ENCODE results near the gene UTP3.

UTP3 gene

DNA sequence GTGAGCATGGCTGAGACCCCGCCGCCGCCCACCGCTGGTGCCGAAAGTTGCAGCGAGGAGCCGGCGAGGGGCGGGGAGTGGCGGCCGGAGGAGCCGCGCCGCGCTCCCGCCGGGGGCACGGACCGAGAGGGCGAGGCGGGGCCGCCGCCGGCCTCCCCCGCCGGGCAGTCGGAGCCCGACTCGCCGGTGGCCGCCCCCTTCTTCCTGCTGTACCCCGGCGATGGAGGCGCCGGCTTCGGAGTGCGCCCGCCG lies 16.5 kb downstream of the UTP3 start:
- peak overlapping the region; percentile 65; the same call in 1 of the 2 replicates for H2AFZ ChIP-seq (ENCODE audit: low read depth, low read length)
- peaks cover 73% of the 10 kb centered on the region for H3K79me2 ChIP-seq (ENCODE audit: insufficient read depth, low read length)
- H3K36me3 ChIP-seq (ENCODE audit: insufficient read depth, low read length) = peaks cover 6% of the 10 kb centered on the region
- H3K27me3 ChIP-seq (ENCODE audit: insufficient read depth, low read length, poor library complexity) = no peaks in the 10 kb centered on the region
- peaks cover 55% of the 10 kb centered on the region for H3K4me1 ChIP-seq (ENCODE audit: insufficient read depth, low read length)
- H4K20me1 ChIP-seq (ENCODE audit: insufficient read depth, low read length) = peaks cover 2% of the 10 kb centered on the region; the same call in 1 of the 2 replicates
- no peak for DNase-seq
- TF ChIP-seq EZH2 (IDR thresholded peaks at IDR 0.05; ENCODE audit: borderline replicate concordance, low read depth, low read length, severe bottlenecking) = no peak
- TF ChIP-seq, protein P1, sequence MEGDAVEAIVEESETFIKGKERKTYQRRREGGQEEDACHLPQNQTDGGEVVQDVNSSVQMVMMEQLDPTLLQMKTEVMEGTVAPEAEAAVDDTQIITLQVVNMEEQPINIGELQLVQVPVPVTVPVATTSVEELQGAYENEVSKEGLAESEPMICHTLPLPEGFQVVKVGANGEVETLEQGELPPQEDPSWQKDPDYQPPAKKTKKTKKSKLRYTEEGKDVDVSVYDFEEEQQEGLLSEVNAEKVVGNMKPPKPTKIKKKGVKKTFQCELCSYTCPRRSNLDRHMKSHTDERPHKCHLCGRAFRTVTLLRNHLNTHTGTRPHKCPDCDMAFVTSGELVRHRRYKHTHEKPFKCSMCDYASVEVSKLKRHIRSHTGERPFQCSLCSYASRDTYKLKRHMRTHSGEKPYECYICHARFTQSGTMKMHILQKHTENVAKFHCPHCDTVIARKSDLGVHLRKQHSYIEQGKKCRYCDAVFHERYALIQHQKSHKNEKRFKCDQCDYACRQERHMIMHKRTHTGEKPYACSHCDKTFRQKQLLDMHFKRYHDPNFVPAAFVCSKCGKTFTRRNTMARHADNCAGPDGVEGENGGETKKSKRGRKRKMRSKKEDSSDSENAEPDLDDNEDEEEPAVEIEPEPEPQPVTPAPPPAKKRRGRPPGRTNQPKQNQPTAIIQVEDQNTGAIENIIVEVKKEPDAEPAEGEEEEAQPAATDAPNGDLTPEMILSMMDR (IDR thresholded peaks at IDR 0.05; ENCODE audit: borderline replicate concordance, extremely low read depth, low read length, poor library complexity, severe bottlenecking) = no peak
- no peaks in the 10 kb centered on the region for H3K9me3 ChIP-seq (ENCODE audit: insufficient read depth, low read length, severe bottlenecking)
- H3K9ac ChIP-seq (ENCODE audit: low read depth, low read length) = peak overlapping the region; percentile 63
- peak overlapping the region; percentile 49 to 92; a peak in 3 of 4 replicates for H3K4me3 ChIP-seq (ENCODE audit: low read depth in 1 of 2, low read length in 2 of 2)
- no peak for ATAC-seq (ENCODE audit: insufficient read depth, low read depth)
- H3K4me2 ChIP-seq (ENCODE audit: insufficient read depth, low read length) = peak overlapping the region; percentile 79
- peak overlapping the region; percentile 90 for H3K27ac ChIP-seq (ENCODE audit: low read length)

DNA sequence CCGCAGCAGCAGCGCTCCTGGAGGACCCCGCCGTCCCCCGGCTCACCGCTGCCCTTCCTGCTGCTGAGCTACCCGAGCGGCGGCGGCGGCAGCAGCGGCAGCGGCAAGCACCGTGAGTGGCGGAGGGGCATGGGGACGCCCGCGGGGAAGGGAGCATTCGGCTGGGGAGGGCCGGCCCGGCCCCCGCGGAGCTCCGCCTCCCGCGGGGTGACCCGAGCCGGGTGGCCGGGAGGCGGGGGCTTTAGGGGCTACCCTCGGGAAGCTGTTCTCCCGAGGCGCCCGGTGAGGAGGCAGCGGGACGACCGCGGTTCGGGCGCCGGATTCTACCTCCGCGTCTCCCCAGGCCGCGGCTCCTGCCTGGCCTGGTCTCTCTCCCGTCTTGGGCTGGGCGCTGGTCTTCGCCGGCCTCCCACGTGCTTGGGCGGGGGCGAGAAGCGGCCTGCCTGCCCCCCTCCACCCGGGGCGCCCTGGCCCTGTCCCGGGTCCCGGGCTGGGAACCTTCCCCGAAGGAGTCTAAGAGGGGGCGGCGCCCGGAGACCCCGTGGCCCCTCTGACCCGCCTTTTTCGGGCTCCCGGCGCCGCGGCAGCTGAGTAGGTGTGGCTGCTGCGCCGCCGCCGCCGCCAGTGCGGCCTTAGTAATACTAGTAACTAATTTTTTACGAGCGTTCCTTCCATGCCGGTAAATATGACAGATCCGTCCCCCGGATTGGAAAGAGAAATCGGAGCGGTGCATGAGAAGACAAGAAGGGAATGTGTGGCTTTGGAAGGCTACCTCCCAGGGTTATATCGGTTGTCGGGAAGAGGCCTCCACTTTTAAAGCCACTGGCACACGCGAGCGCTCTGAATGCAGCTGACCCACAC lies 17.1 kb downstream of the UTP3 start:
- H3K36me3 ChIP-seq (ENCODE audit: insufficient read depth, low read length) = peaks cover 6% of the 10 kb centered on the region
- peak overlapping the region; percentile 63 for H3K9ac ChIP-seq (ENCODE audit: low read depth, low read length)
- no peaks in the 10 kb centered on the region for H3K27me3 ChIP-seq (ENCODE audit: insufficient read depth, low read length, poor library complexity)
- peak overlapping the region; percentile 78 for H2AFZ ChIP-seq (ENCODE audit: low read depth, low read length)
- peak overlapping the region; percentile 90 for H3K27ac ChIP-seq (ENCODE audit: low read length)
- H4K20me1 ChIP-seq (ENCODE audit: insufficient read depth, low read length) = peaks cover 2% of the 10 kb centered on the region; the same call in 1 of the 2 replicates
- peaks cover 79% of the 10 kb centered on the region for H3K79me2 ChIP-seq (ENCODE audit: insufficient read depth, low read length)
- peaks cover 57% of the 10 kb centered on the region for H3K4me1 ChIP-seq (ENCODE audit: insufficient read depth, low read length)
- ATAC-seq (ENCODE audit: insufficient read depth, low read depth) (peak; percentile 79), DNase-seq (peak; percentile 88)
- peak overlapping the region; percentile 79 for H3K4me2 ChIP-seq (ENCODE audit: insufficient read depth, low read length)
- H3K9me3 ChIP-seq (ENCODE audit: insufficient read depth, low read length, severe bottlenecking) = no peaks in the 10 kb centered on the region
- TF ChIP-seq, protein P1 (IDR thresholded peaks at IDR 0.05; ENCODE audit: borderline replicate concordance, extremely low read depth, low read length, poor library complexity, severe bottlenecking) = no peak
- no peak for TF ChIP-seq EZH2 (IDR thresholded peaks at IDR 0.05; ENCODE audit: borderline replicate concordance, low read depth, low read length, severe bottlenecking)
- H3K4me3 ChIP-seq (ENCODE audit: low read depth in 1 of 2, low read length in 2 of 2) = peak overlapping the region; percentile 49 to 92

DNA sequence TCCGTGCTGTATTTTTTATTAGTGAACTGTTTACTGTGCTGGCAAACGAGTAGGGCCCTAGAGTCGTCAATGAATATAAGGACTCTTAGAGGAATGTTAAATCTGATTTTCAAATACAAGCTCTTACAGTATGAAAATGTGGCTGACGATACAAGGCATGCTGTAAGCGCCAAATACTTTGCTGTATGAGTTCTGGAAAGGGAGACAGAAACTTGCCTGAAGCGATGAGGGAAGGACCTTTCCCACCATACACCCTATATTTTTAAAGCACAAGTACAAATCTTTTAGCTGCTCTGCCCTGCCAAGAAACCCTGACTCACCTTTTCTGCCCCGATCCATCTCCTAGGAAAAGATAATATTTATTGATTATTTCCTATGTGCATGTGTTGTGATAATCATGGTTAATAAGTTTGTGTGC lies 17.7 kb downstream of the UTP3 start:
- no peaks in the 10 kb centered on the region for H3K27me3 ChIP-seq (ENCODE audit: insufficient read depth, low read length, poor library complexity)
- peak overlapping the region; percentile 49 to 92 for H3K4me3 ChIP-seq (ENCODE audit: low read depth in 1 of 2, low read length in 2 of 2)
- peaks cover 85% of the 10 kb centered on the region for H3K79me2 ChIP-seq (ENCODE audit: insufficient read depth, low read length)
- no peak for ATAC-seq (ENCODE audit: insufficient read depth, low read depth)
- H3K4me1 ChIP-seq (ENCODE audit: insufficient read depth, low read length) = peaks cover 58% of the 10 kb centered on the region
- H3K27ac ChIP-seq (ENCODE audit: low read length) = peak overlapping the region; percentile 90
- no peak for DNase-seq
- peak overlapping the region; percentile 78 for H2AFZ ChIP-seq (ENCODE audit: low read depth, low read length)
- H4K20me1 ChIP-seq (ENCODE audit: insufficient read depth, low read length) = peaks cover 2% of the 10 kb centered on the region; the same call in 1 of the 2 replicates
- H3K36me3 ChIP-seq (ENCODE audit: insufficient read depth, low read length) = peaks cover 6% of the 10 kb centered on the region
- no peaks in the 10 kb centered on the region for H3K9me3 ChIP-seq (ENCODE audit: insufficient read depth, low read length, severe bottlenecking)
- H3K4me2 ChIP-seq (ENCODE audit: insufficient read depth, low read length) = peak overlapping the region; percentile 79
- H3K9ac ChIP-seq (ENCODE audit: low read depth, low read length) = peak overlapping the region; percentile 63
- TF ChIP-seq EZH2 (IDR thresholded peaks at IDR 0.05; ENCODE audit: borderline replicate concordance, low read depth, low read length, severe bottlenecking) = no peak
- TF ChIP-seq, protein P1 (IDR thresholded peaks at IDR 0.05; ENCODE audit: borderline replicate concordance, extremely low read depth, low read length, poor library complexity, severe bottlenecking) = no peak
